NOMO-1 treated with DMSO at 0.1 percent for 48 hours (cell line): ENCODE data around the gene MSI2.
A peak's percentile ranks its signal among the peaks of the same experiment; 100 is the strongest.

Experiments
- DNase-seq: peaks from one replicate; lab custom pipeline; 2025; ENCODE audit not compliant: unreplicated experiment; lab: John Stamatoyannopoulos, UW

Gene MSI2

GRCh38 chr17:57338257-57338914 is 82.1 kb downstream of the MSI2 start:
- peak; percentile 92 for DNase-seq

- no peak for DNase-seq
Observed at GRCh38 chr17:57340160-57340981, 84.0 kb downstream of the MSI2 start.

- no peak for DNase-seq
Observed at GRCh38 chr17:57341611-57342540, 85.6 kb downstream of the MSI2 start.

- no peak for DNase-seq
Observed at GRCh38 chr17:57342963-57343589, 86.8 kb downstream of the MSI2 start.

GRCh38 chr17:57343717-57344116 is 87.4 kb downstream of the MSI2 start:
- DNase-seq: no peak

GRCh38 chr17:57344261-57344660 is 87.9 kb downstream of the MSI2 start:
- no peak for DNase-seq

- no peak for DNase-seq
Observed at GRCh38 chr17:57349541-57350247, 93.4 kb downstream of the MSI2 start.

- no peak for DNase-seq
Observed at GRCh38 chr17:57350266-57350665, 93.9 kb downstream of the MSI2 start.

- no peak for DNase-seq
Observed at GRCh38 chr17:57352665-57353175, 96.4 kb downstream of the MSI2 start.

- no peak for DNase-seq
Observed at GRCh38 chr17:57354673-57355072, 98.3 kb downstream of the MSI2 start.

- no peak for DNase-seq
Observed at GRCh38 chr17:57355090-57355859, 99.0 kb downstream of the MSI2 start.

- DNase-seq: no peak
Observed at GRCh38 chr17:57356153-57356718, 99.9 kb downstream of the MSI2 start.

- no peak for DNase-seq
Observed at GRCh38 chr17:57356719-57357391, 100.5 kb downstream of the MSI2 start.

- DNase-seq: no peak
Observed at GRCh38 chr17:57357392-57357784, 101.1 kb downstream of the MSI2 start.

- DNase-seq: no peak
Observed at GRCh38 chr17:57357830-57358430, 101.6 kb downstream of the MSI2 start.

- no peak for DNase-seq
Observed at GRCh38 chr17:57360266-57360665, 103.9 kb downstream of the MSI2 start.

GRCh38 chr17:57362797-57363556 is 106.7 kb downstream of the MSI2 start:
- no peak for DNase-seq
